Upper lobe of left lung (tissue), 6 donors: ENCODE data around the gene TRAPPC13. TPM values are rescaled to one million over a fixed set of nuclear protein-coding genes. Genes with fewer than 3 reads are reported as not detected.

ENCODE experiments used
- ATAC-seq, 2 donors: fragments of 200-7000 bp; cut with Tn5 transposase; one replicate each; pipeline ENCODE4 v1.9.1; 2022; ENCODE audit warnings: mild to moderate bottlenecking in 2 of 2, moderate library complexity in 2 of 2; ENCODE audit not compliant: low FRiP score in 2 of 2
- DNase-seq, 2 donors: peaks; one replicate each; pipeline ENCODE4 v3.0.0-alpha.2; 2019 to 2020
- H3K27ac ChIP-seq, 4 donors: fragments of 200-600 bp; sonication (generic); one replicate each; pipeline ENCODE4 v1.5.1; 2016 to 2019
- H3K27me3 ChIP-seq, 4 donors: fragments of 200-600 bp; sonication (generic); one replicate each; pipeline ENCODE4 v1.5.1; 2017 to 2019
- H3K36me3 ChIP-seq, 4 donors: fragments of 200-600 bp; sonication (generic); one replicate each; pipeline ENCODE4 v1.5.1; 2016 to 2019
- H3K4me1 ChIP-seq, 4 donors: fragments of 200-600 bp; sonication (generic); one replicate each; pipeline ENCODE4 v1.5.1; 2018 to 2019
- H3K4me3 ChIP-seq, 4 donors: fragments of 200-600 bp; sonication (generic); one replicate each; pipeline ENCODE4 v1.5.1; 2017 to 2019; ENCODE audit warnings: mild to moderate bottlenecking in 2 of 4, moderate library complexity in 1 of 4
- H3K9me3 ChIP-seq, 4 donors: fragments of 200-600 bp; sonication (generic); one replicate each; pipeline ENCODE4 v1.5.1; 2018 to 2019
- CTCF ChIP-seq, 6 experiments: fragments of 450-650 bp in 4 of 6; fragments of 200-600 bp in 2 of 6; sonication (generic) in 2 of 6; IDR thresholded peaks; one replicate each; pipeline ENCODE4 v1.5.1; 2016 to 2019; ENCODE audit warnings: antibody characterized with exemption in 6 of 6
- EP300 ChIP-seq, 4 donors: sonication (generic); formaldehyde crosslinking; IDR thresholded peaks; one replicate each; pipeline ENCODE4 v1.5.1; 2017; ENCODE audit warnings: antibody characterized with exemption in 4 of 4, control low read depth in 2 of 4
- POLR2A ChIP-seq, 4 donors: fragments of 450-650 bp; IDR thresholded peaks; one replicate each; pipeline ENCODE4 v1.5.1; 2016 to 2017; ENCODE audit warnings: antibody characterized with exemption in 4 of 4, mild to moderate bottlenecking in 2 of 4
- POLR2AphosphoS5 ChIP-seq, 2 donors: sonication (generic); formaldehyde crosslinking; IDR thresholded peaks; one replicate each; pipeline ENCODE4 v1.5.1; 2017; ENCODE audit warnings: antibody characterized with exemption in 2 of 2
- WGBS, 2 donors: methylation state at CpG; one replicate each; pipeline ENCODE4 v1.1.5; 2017 to 2018; 5-methylcytosine and 5-hydroxymethylcytosine counted together
- total RNA-seq, 6 donors: library from RNA; depleted of rRNA in 4 of 6; stranded (reverse); fragments of >200 nt in 4 of 6; gene quantifications; one replicate each; pipeline versions ENCODE4 v1.1.0 to v1.2.1, GENCODE V29; 2016 to 2021
- donor health status: DM: no; HTN: no; CAD: no; lungs with moderate emphysema.
- donor health status: DM: no; HTN: yes; CAD: no; lungs with severe emphysema.

The TRAPPC13 gene
- total RNA-seq, 6 donors from 2014 or later = 16.1 to 27.4 (median 21.8) TPM

GRCh38 chr5:65651144-65651543 lies 26.3 kb downstream of the TRAPPC13 start:
- TF ChIP-seq POLR2A (IDR thresholded peaks at IDR 0.05) (no peak), POLR2AphosphoS5 (IDR thresholded peaks at IDR 0.05) (no peak), CTCF (IDR thresholded peaks at IDR 0.05) (no peak), EP300 (IDR thresholded peaks at IDR 0.05) (no peak)
- Histone ChIP-seq H3K4me1 (no peaks in the 10 kb centered on the region), H3K27me3 (no peaks in the 10 kb centered on the region), H3K36me3 (peaks cover 0 to 23% (median 2%) of the 10 kb centered on the region in 4 donors), H3K4me3 (no peak overlapping the region), H3K27ac (no peak overlapping the region), H3K9me3 (no peaks in the 10 kb centered on the region)
- no peak for ATAC-seq
- no peak for DNase-seq
- 77 to 84% methylated on average over 5 of the region's 5 CpGs for WGBS, 2 donors

DNA sequence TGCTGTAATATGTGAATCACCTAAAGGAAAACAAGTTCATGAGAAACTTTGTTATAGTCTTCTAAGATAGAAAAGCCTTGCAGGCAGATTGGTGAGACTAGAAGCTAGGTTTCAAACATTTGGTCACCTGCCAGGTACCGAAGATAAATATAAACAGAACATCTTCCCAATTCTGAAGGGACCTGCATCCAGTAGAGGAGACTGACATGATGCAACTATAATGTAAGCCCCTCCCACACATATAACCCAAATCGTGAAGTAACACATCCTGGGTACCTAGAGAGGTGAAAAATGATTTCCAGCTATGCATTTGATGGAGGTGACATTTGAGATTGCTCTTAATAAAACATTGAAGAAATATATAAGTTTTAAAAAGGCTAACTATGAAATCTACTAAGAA lies 29.9 kb downstream of the TRAPPC13 start:
- no peak for ATAC-seq
- Histone ChIP-seq H3K27me3 (no peaks in the 10 kb centered on the region), H3K9me3 (no peaks in the 10 kb centered on the region), H3K36me3 (peaks cover 0 to 25% (median 2%) of the 10 kb centered on the region in 4 donors), H3K4me1 (no peaks in the 10 kb centered on the region), H3K4me3 (no peak overlapping the region), H3K27ac (no peak overlapping the region)
- TF ChIP-seq POLR2A (IDR thresholded peaks at IDR 0.05) (no peak), POLR2AphosphoS5 (IDR thresholded peaks at IDR 0.05) (no peak), CTCF (IDR thresholded peaks at IDR 0.05) (no peak), EP300 (IDR thresholded peaks at IDR 0.05) (no peak)
- DNase-seq = no peak
- WGBS, 2 donors = 84 to 88% methylated on average over 2 of the region's 2 CpGs

DNA sequence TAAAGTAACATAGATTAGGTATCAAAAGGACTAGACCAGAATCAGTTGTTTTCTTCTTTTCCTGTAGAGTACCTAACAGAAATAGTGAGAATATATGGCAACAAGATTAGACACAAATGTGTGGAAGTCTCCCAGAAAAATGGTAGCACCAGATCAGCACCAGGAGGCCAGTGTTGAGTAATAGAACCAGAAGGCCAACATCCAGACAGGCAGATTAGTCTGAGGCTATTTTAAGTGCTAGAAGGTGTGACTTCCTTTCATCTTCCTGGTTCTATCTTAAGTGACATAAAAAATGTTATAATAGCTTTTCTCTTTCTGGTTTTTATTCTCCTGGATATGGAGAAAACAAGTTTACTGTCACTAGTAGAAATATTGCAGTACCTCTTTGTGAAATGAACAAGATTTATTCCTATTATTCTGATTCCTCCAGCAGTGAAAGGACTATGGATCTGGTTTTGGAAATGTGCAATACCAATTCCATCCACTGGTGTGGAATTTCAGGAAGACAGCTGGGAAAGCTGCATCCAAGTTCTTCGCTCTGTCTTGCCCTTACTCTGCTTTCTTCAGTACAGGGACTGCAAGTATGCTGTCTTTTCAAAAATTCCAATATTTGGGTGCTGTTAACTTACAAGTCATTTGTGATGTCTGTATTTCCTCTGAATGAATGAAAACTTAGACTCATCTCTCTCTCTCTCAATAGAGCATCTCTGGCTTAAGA lies 39.1 kb downstream of the TRAPPC13 start:
- 83 to 86% methylated on average over 1 of the region's 1 CpG for WGBS, 2 donors
- ATAC-seq (no peak), DNase-seq (no peak)
- TF ChIP-seq CTCF (IDR thresholded peaks at IDR 0.05) = peak in 3 of 6 experiments; percentile 9 to 52 (median 34)
- no peak for TF ChIP-seq POLR2AphosphoS5 (IDR thresholded peaks at IDR 0.05)
- H3K27me3 ChIP-seq = no peaks in the 10 kb centered on the region
- H3K4me3 ChIP-seq = no peak overlapping the region
- no peaks in the 10 kb centered on the region for H3K9me3 ChIP-seq
- H3K36me3 ChIP-seq = peaks cover 0 to 52% (median 7%) of the 10 kb centered on the region in 4 donors
- H3K4me1 ChIP-seq = no peaks in the 10 kb centered on the region
- H3K27ac ChIP-seq = no peak overlapping the region

- peak in 1 of 2 donors; percentile 14 for DNase-seq
Measured at GRCh38 chr5:65668696-65669095, 43.9 kb downstream of the TRAPPC13 start.

More at GRCh38 chr5:65668696-65669095, 43.9 kb downstream of the TRAPPC13 start:
- H3K27me3 ChIP-seq = no peaks in the 10 kb centered on the region
- no peak for ATAC-seq
- WGBS, 2 donors = 79% methylated on average over 7 of the region's 7 CpGs
- no peaks in the 10 kb centered on the region for H3K9me3 ChIP-seq
- no peak overlapping the region for H3K27ac ChIP-seq
- H3K4me3 ChIP-seq = no peak overlapping the region
- peaks cover 0 to 50% (median 7%) of the 10 kb centered on the region in 4 donors for H3K36me3 ChIP-seq
- TF ChIP-seq CTCF (IDR thresholded peaks at IDR 0.05) = no peak
- TF ChIP-seq POLR2AphosphoS5 (IDR thresholded peaks at IDR 0.05) = no peak
- TF ChIP-seq EP300 (IDR thresholded peaks at IDR 0.05) = no peak
- no peak for TF ChIP-seq POLR2A (IDR thresholded peaks at IDR 0.05)
- no peaks in the 10 kb centered on the region for H3K4me1 ChIP-seq
